Suprapubic skin (tissue), 3 donors: ENCODE measurements around the gene ABCA9.

Experiments used
- CTCF ChIP-seq, 2 donors: fragments of 200-600 bp in 1 of 2; fragments of 450-650 bp in 1 of 2; sonication (generic) in 1 of 2; IDR thresholded peaks; one replicate each; pipeline ENCODE4 v1.5.1; 2016 to 2019; ENCODE audit warnings: antibody characterized with exemption in 2 of 2, mild to moderate bottlenecking in 1 of 2, moderate library complexity in 1 of 2
- POLR2A ChIP-seq, 2 donors: fragments of 450-650 bp; IDR thresholded peaks; one replicate each; pipeline ENCODE4 v1.6.1; 2017; ENCODE audit warnings: antibody characterized with exemption in 2 of 2, mild to moderate bottlenecking in 2 of 2, moderate library complexity in 2 of 2

DNA sequence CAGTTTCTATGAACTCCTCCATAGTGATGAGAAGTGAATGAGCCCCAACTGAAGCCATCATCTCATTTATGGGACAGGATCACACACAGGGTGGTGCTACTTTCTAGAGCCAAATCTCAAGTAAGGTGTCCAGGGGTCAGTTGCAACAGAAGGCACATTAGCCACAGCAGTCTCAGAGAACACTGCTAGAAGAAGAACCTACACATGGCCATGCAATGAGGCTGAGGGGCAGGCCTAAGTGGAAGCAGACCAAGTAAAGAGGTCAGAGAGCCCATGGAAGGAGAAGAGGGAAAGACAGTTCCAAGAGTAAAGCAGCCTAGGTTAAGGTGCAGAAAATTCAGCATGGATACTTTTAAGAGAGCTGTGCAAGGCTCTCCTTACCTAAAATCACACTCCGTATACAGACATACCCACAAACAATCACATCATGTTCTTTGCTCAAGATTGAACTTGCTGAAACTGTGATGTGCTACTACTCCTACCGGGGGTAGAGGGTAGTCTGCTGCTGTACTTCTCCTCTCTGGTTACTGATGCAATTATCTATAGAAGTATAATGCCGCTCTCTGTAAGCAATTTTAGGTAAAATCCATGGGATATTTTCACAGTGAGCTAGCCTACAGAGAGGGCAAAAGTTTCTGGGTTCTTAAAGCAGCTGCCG lies 107.3 kb downstream of the ABCA9 start:
- TF ChIP-seq CTCF (IDR thresholded peaks at IDR 0.05): no peak
- no peak for TF ChIP-seq POLR2A (IDR thresholded peaks at IDR 0.05)
